Subcutaneous abdominal adipose tissue (tissue), 5 donors: ENCODE data around the gene TNFRSF4.
"Not testable (repeated sequence)": the region's sequence is repeated elsewhere in the genome, so short reads cannot be mapped to it uniquely, and the experiment has no call there.

ENCODE experiments used
- H3K27ac ChIP-seq: one replicate; pipeline ENCODE4 v1.7.0; 2013; ENCODE audit warnings: low read depth, mild to moderate bottlenecking, inconsistent platforms, low read length, moderate library complexity
- H3K27me3 ChIP-seq, 5 donors: one replicate each; pipeline ENCODE4 v1.7.0; 2013; ENCODE audit warnings: low read length in 5 of 5, inconsistent platforms in 1 of 5; ENCODE audit not compliant: control insufficient read depth in 5 of 5, insufficient read depth in 4 of 5
- H3K36me3 ChIP-seq, 5 donors: one replicate each; pipeline ENCODE4 v1.7.0; 2013; ENCODE audit warnings: low read length in 5 of 5; ENCODE audit not compliant: control insufficient read depth in 5 of 5, insufficient read depth in 5 of 5
- H3K4me1 ChIP-seq, 5 donors: one replicate each; pipeline ENCODE4 v1.7.0; 2013; ENCODE audit warnings: low read length in 5 of 5, mild to moderate bottlenecking in 3 of 5, moderate library complexity in 1 of 5; ENCODE audit not compliant: control insufficient read depth in 5 of 5, insufficient read depth in 5 of 5
- H3K4me3 ChIP-seq, 5 donors: one replicate each; pipeline ENCODE4 v1.7.0; 2013; ENCODE audit warnings: low read length in 5 of 5, low read depth in 1 of 5
- H3K9ac ChIP-seq, 5 donors: one replicate each; pipeline ENCODE4 v1.7.0; 2013; ENCODE audit warnings: low read length in 5 of 5, mild to moderate bottlenecking in 4 of 5, moderate library complexity in 3 of 5
- H3K9me3 ChIP-seq, 5 donors: one replicate each; pipeline ENCODE4 v1.7.0; 2013; ENCODE audit warnings: low read length in 5 of 5; ENCODE audit not compliant: control insufficient read depth in 5 of 5
- donor health status: healthy.
- donor health status: healthy.
- donor health status: healthy.
- donor health status: healthy.
- donor health status: healthy.

TNFRSF4 gene

DNA sequence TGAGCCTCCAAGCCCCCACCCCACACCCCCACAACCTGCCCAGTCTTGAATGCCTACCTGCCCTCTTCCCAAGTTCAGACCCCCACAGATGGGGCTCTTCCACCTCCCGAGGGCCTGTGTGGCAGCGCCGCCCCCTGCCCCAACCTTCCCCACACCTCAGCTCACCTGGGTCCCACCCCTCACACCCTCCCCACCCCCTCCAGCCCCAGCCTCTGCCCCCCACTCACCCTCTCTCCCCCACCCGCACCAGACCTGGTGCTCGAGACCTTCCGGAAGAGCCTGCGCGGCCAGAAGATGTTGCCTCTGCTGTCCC is 16.8 kb downstream of the TNFRSF4 start:
- Histone ChIP-seq H3K27me3 (peaks cover 0 to 9% (median 3%) of the 10 kb centered on the region in 5 donors), H3K4me3 (no peak overlapping the region), H3K27ac (no peak overlapping the region), H3K4me1 (peaks cover 0 to 12% (median 0%) of the 10 kb centered on the region in 5 donors), H3K9ac (no peak overlapping the region), H3K36me3 (no peaks in the 10 kb centered on the region), H3K9me3 (peaks cover 2 to 13% (median 11%) of the 10 kb centered on the region in 5 donors)

DNA sequence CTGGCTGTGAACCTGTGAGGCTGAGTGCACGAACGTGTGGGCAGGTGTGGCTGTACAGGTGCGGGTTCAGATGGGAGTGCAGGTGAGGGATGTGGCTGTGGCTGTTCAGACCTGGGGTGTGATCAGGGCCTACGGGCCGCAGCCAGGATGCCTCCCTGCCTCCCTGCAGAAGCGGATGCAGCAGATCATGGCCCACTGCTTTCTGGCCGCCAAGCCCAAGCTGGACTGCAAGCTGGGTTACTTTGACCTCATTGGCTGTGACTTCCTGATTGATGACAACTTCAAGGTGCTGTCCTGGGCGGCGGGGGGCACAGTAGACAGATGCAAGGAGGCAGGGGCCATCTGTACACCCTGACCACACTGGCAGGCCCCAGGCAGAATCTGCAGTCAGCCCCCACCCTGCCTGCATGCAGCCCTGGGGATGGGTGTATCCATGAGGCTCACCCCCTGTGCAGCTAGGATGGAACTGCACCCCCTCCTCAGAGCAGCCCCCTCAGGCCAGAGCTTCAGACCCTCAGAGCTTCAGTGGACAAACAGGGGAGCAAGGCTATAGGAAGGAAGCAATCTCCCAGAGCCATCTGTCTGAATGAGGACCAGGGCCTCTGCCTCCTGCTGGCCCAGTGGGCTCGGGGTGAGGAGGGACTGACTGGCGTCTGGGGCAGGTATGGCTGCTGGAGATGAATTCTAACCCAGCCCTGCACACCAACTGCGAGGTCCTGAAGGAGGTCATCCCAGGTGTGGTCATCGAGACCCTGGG is 17.3 kb downstream of the TNFRSF4 start:
- peaks cover 0 to 9% (median 3%) of the 10 kb centered on the region in 5 donors for H3K27me3 ChIP-seq
- H3K9me3 ChIP-seq, result peaks cover 2 to 13% (median 11%) of the 10 kb centered on the region in 5 donors
- H3K36me3 ChIP-seq, result no peaks in the 10 kb centered on the region
- no peak overlapping the region for H3K4me3 ChIP-seq
- H3K27ac ChIP-seq, result no peak overlapping the region
- peaks cover 0 to 12% (median 0%) of the 10 kb centered on the region in 5 donors for H3K4me1 ChIP-seq
- H3K9ac ChIP-seq, result no peak overlapping the region

DNA sequence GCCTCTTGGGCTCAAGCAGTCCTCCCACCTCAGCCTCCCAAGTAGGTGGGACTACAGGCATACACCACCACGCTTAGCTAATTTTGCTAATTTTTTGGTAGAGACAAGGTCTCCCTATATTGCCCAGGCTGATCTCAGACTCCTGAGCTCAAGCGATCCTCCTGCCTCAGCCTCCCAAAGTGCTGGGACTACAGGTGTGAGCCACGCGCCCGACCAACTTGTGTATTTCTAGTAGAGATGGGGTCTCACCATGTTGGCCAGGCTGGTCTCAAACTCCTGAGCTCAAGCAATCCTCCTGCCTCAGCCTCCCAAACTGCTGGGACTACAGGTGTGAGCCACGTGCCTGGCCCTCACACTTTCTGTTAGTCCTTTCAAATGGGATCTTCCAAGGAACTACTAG is 18.2 kb downstream of the TNFRSF4 start:
- Histone ChIP-seq H3K4me1 (peaks cover 0 to 12% (median 0%) of the 10 kb centered on the region in 5 donors), H3K9me3 (peaks cover 2 to 13% (median 11%) of the 10 kb centered on the region in 5 donors)
- H3K4me3 ChIP-seq, H3K36me3 ChIP-seq, H3K27ac ChIP-seq, H3K9ac ChIP-seq, H3K27me3 ChIP-seq: not testable (repeated sequence)

DNA sequence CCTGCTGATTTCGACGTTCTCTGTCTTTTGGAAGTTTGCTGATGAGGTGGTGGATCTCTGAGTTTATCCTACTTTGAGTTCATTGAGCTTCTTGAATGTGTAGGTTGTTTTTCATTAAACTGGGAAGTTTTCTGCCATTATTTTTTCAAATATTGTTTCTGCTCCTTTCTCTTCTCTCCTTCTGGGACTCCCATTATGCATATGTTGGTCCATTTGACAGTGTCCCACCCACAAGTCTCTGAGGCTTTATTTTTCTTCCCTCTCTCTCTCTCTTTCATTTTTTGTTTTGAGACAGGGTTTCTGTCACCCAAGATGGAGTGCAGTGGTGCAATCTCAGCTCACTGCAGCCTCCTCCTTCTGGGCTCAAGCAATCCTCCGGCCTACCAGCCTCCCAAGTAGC is 19.2 kb downstream of the TNFRSF4 start:
- H3K36me3 ChIP-seq, result no peaks in the 10 kb centered on the region
- H3K9me3 ChIP-seq, result peaks cover 2 to 13% (median 11%) of the 10 kb centered on the region in 5 donors
- H3K27me3 ChIP-seq, result peaks cover 0 to 6% (median 0%) of the 10 kb centered on the region in 5 donors
- no peak overlapping the region for H3K27ac ChIP-seq
- peaks cover 0 to 2% (median 0%) of the 10 kb centered on the region in 5 donors for H3K4me1 ChIP-seq
- H3K4me3 ChIP-seq, result no peak overlapping the region
- no peak overlapping the region for H3K9ac ChIP-seq

DNA sequence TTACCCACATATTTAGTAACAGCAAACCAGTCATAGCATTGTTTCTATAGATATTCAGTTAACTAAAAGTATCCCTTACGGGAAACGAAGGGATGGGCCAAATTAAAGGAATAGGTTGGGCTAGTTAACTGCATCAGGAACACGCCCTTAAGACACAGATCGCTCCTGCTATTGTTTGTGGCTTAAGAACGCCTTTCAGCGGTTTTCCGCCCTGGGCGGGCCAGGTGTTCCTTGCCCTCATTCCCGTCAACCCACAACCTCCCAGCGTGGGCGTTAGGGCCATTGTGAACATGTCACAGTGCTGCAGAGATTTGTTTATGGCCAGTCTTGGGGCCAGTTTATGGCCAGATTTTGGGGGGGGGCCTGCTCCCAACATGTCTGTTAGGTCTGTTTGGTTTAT is 22.2 kb downstream of the TNFRSF4 start:
- Histone ChIP-seq H3K9ac (no peak overlapping the region), H3K4me1 (peaks cover 0 to 2% (median 0%) of the 10 kb centered on the region in 5 donors), H3K36me3 (no peaks in the 10 kb centered on the region), H3K27me3 (no peaks in the 10 kb centered on the region), H3K9me3 (peaks cover 2 to 13% (median 11%) of the 10 kb centered on the region in 5 donors), H3K27ac (no peak overlapping the region), H3K4me3 (no peak overlapping the region)

DNA sequence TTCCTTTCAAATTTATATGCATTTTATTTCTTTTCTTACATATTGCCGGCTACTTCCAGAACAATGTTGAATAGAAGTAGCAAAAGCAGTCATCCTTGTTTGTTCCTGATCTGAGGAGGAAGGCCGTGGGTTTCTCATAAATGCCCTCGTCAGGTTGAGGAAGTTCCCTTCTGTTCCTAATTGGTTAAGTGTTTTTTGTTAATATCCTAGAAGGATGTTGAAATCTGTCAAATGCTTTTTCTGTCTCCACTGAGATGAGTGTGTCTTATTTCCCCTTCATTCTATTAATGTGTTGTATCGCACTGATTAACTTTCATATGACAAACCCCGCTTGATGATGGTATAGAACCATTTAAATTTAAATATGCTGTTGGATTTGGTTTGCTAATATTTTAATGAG is 24.8 kb downstream of the TNFRSF4 start:
- Histone ChIP-seq H3K4me1 (peaks cover 0 to 4% (median under 1%) of the 10 kb centered on the region in 5 donors), H3K9me3 (peaks cover 0 to 2% (median 0%) of the 10 kb centered on the region in 5 donors), H3K27me3 (no peaks in the 10 kb centered on the region), H3K9ac (no peak overlapping the region), H3K36me3 (no peaks in the 10 kb centered on the region), H3K27ac (no peak overlapping the region), H3K4me3 (no peak overlapping the region)

DNA sequence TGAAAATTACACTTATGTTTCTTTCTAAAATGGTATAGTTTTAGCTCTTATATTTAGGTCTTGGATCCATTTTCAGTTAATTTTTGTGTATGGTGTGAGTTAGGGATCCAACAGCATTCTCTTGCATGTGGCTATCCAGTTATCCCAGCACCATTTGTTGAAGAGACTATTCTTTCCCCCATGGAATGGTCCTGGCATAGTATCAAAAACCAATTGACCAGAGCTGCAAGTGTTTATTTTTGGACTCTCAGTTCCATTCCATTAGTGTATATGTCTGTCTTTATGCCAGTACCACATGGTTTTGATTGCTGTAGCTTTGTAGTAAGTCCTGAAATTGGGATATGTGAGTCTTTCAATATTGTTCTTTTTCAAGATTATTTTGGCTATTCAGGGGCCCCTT is 26.0 kb downstream of the TNFRSF4 start:
- Histone ChIP-seq H3K9ac (no peak overlapping the region), H3K4me3 (no peak overlapping the region), H3K9me3 (no peaks in the 10 kb centered on the region), H3K27ac (no peak overlapping the region), H3K4me1 (peaks cover 0 to 15% (median 9%) of the 10 kb centered on the region in 5 donors), H3K36me3 (no peaks in the 10 kb centered on the region), H3K27me3 (peaks cover 0 to 10% (median 3%) of the 10 kb centered on the region in 5 donors)

DNA sequence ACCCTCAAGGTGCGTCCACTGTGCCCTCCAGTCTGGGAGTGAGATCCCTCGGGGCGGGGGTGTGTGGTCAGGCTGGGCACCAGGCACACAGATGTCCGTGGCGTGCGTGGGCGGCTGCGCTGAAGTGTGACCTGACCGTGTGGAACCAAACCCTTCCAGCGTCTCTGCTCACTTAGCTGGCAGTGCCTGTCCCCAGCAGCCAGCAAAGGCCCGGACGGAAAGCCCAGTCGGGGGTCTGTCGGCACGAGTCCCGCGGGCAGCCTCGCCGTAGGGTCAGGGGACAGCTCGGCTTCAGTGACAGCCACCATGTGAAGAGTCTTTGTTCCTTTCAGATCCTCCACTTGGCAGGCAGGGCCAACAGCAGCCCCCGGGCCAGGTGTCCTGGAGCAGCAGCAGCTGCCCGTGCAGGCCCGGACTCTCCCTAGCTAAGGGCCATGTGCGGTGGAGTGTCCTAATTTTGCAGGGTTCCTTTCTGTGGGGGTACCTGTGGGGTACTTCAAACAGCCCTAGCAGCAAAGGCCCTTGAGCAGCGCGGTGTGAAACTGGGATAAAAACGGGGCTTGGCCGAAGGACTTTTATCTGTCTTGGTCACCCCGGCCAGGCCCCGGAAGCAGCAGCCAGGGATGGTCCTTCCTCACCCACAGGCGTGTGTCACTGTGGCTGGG is 28.7 kb downstream of the TNFRSF4 start:
- no peaks in the 10 kb centered on the region for H3K36me3 ChIP-seq
- H3K9ac ChIP-seq, result no peak overlapping the region
- H3K4me3 ChIP-seq, result no peak overlapping the region
- H3K4me1 ChIP-seq, result peaks cover 0 to 35% (median 9%) of the 10 kb centered on the region in 5 donors
- no peaks in the 10 kb centered on the region for H3K9me3 ChIP-seq
- no peak overlapping the region for H3K27ac ChIP-seq
- peaks cover 8 to 25% (median 15%) of the 10 kb centered on the region in 5 donors for H3K27me3 ChIP-seq

DNA sequence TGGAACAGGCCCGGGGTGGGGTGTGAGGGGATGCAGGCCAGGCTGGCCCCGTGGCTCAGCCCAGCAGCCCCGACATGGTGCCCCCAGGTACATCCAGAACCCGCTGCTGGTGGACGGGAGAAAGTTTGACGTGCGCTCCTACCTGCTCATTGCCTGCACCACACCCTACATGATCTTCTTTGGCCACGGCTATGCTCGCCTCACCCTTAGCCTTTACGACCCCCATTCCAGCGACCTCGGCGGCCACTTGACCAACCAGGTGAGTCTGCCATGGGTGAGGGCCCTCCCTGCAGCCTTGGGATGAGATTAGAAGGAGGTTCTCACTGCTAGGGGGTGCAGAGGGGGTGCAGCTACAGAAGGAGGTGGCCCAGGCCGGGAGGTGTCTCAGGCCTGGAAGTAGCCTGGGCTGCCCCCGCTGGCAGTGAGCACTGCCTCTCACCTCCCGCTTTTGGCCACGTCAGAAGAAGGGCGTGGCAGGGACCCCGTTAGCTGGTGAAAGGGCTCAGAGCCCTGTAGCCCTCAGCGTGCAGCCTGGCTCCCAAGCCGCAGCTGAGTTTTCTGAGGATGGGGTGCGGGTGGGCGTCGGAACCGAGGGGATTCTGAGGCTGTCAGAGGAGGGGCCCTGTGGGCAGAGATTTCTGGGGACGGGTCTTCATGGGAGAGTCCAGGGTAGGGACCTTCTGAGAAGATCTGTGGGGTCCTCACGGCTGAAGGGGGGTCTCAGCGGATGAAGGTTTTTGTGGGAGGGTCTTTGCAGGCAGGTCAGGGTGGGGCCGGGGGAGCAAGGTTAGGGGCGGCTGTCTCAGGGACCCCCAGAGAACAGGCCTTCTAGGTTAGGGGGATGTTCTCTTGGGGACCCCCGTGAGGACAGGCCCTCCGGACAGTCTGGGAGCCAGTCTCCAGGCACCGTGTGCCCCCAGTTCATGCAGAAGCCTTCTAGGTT is 29.8 kb downstream of the TNFRSF4 start:
- Histone ChIP-seq H3K9ac (no peak overlapping the region), H3K27ac (no peak overlapping the region), H3K36me3 (no peaks in the 10 kb centered on the region), H3K27me3 (peaks cover 8 to 30% (median 19%) of the 10 kb centered on the region in 5 donors), H3K9me3 (no peaks in the 10 kb centered on the region), H3K4me1 (peaks cover 0 to 33% (median 9%) of the 10 kb centered on the region in 5 donors), H3K4me3 (peak overlapping the region in 1 of 5 donors; percentile 18)
